Transverse colon (tissue), 4 donors: ENCODE measurements around the gene TBK1. TPM values are rescaled to one million over a fixed set of nuclear protein-coding genes. Genes with fewer than 3 reads are reported as not detected.

ENCODE experiments used
- DNase-seq: peaks from one replicate; pipeline ENCODE4 v3.0.0-alpha.2; 2019
- H3K27ac ChIP-seq, 4 donors: fragments of 200-600 bp; sonication (generic); 2 replicates each; pipeline ENCODE4 v1.5.1; 2016 to 2018; ENCODE audit warnings: inconsistent platforms in 4 of 4
- H3K27me3 ChIP-seq: fragments of 200-600 bp; sonication (generic); 2 replicates; pipeline ENCODE4 v1.5.1; 2017; ENCODE audit warnings: inconsistent platforms
- H3K36me3 ChIP-seq, 4 donors: fragments of 200-600 bp; sonication (generic); 2 replicates each; pipeline ENCODE4 v1.5.1; 2017 to 2019; ENCODE audit warnings: inconsistent platforms in 4 of 4
- H3K4me1 ChIP-seq, 4 donors: fragments of 200-600 bp; sonication (generic); 2 replicates each; pipeline ENCODE4 v1.5.1; 2017 to 2020; ENCODE audit warnings: inconsistent platforms in 4 of 4
- H3K4me3 ChIP-seq, 4 donors: fragments of 200-600 bp; sonication (generic); 1 replicate in 1 of 4; 2 replicates in 3 of 4; pipeline versions ENCODE4 v1.5.1 to v1.6.1; 2017 to 2019; ENCODE audit warnings: inconsistent platforms in 4 of 4
- H3K9me3 ChIP-seq, 2 donors: fragments of 200-600 bp; sonication (generic); 2 replicates each; pipeline ENCODE4 v1.5.1; 2017 to 2019; ENCODE audit warnings: inconsistent platforms in 2 of 2
- CTCF ChIP-seq, 5 experiments: fragments of 200-600 bp in 3 of 5; fragments of 450-650 bp in 2 of 5; sonication (generic) in 3 of 5; IDR thresholded peaks; 1 replicate in 2 of 5; 2 replicates in 3 of 5; pipeline ENCODE4 v1.5.1; 2016 to 2017; ENCODE audit warnings: antibody characterized with exemption in 5 of 5, inconsistent platforms in 3 of 5, mild to moderate bottlenecking in 2 of 5, moderate library complexity in 1 of 5
- EP300 ChIP-seq: sonication (generic); formaldehyde crosslinking; IDR thresholded peaks from one replicate; pipeline ENCODE4 v1.6.1; 2017; ENCODE audit warnings: antibody characterized with exemption, low read depth
- POLR2A ChIP-seq: fragments of 450-650 bp; IDR thresholded peaks from one replicate; pipeline ENCODE4 v1.6.1; 2016; ENCODE audit warnings: antibody characterized with exemption, mild to moderate bottlenecking, moderate library complexity
- POLR2AphosphoS5 ChIP-seq, 3 donors: sonication (generic); formaldehyde crosslinking; IDR thresholded peaks; one replicate each; pipeline ENCODE4 v1.6.1; 2016; ENCODE audit warnings: antibody characterized with exemption in 3 of 3
- WGBS, 2 donors: methylation state at CpG; one replicate each; pipeline ENCODE4 v1.1.5; 2018; ENCODE audit warnings: low coverage in 1 of 2; 5-methylcytosine and 5-hydroxymethylcytosine counted together
- in situ Hi-C, 4 donors: fragments of 200-750 bp; cut with MboI; loops; one replicate each; pipeline versions ENCODE4 v1.15.0 to v1.15.1; 2017; ENCODE audit warnings: low sequenced_read_pairs in 3 of 4, low pct_ligation_motif_present in 1 of 4, low pct_unique_long_range_greater_than_20kb in 1 of 4
- intact Hi-C: fragments of 100-400 bp; cut with DNase I; formaldehyde crosslinking; loops from one replicate; pipeline ENCODE4 v1.15.1; 2023; ENCODE audit warnings: low total_unique reads
- total RNA-seq, 4 donors: library from RNA; depleted of rRNA; stranded (reverse); fragments of >200 nt; gene quantifications; one replicate each; pipeline ENCODE4 v1.1.0, GENCODE V29; 2016

TBK1 gene
- total RNA-seq, 4 donors from 2014 or later, result 6.4 to 25.9 (median 17.1) TPM

GRCh38 chr12:64450057-64450640 lies 1.8 kb upstream of the TBK1 start:
- intact Hi-C loops, result no loop called here
- no peaks in the 10 kb centered on the region for H3K27me3 ChIP-seq

GRCh38 chr12:64450711-64451486 lies 1.0 kb upstream of the TBK1 start:
- Histone ChIP-seq H3K9me3 (no peaks in the 10 kb centered on the region), H3K27me3 (no peaks in the 10 kb centered on the region), H3K4me1 (peaks cover 2 to 24% (median 10%) of the 10 kb centered on the region in 4 donors), H3K27ac (peak overlapping the region; percentile 96 to 98 (median 96)), H3K4me3 (peak overlapping the region in 3 of 4 donors; percentile 79 to 99 (median 91)), H3K36me3 (peaks cover 0 to 10% (median 0%) of the 10 kb centered on the region in 4 donors)
- in situ Hi-C loops (no loop called here), intact Hi-C loops (no loop called here)
- TF ChIP-seq EP300 (no peak), POLR2AphosphoS5 (IDR thresholded peaks at IDR 0.05) (no peak), CTCF (IDR thresholded peaks at IDR 0.05) (no peak), POLR2A (no peak)
- DNase-seq, result no peak
- 22 to 36% methylated on average over 4 to 8 of the region's 8 CpGs for WGBS, 2 donors

More at GRCh38 chr12:64450057-64450640, 1.8 kb upstream of the TBK1 start:
- H3K4me1 ChIP-seq, result peaks cover 2 to 23% (median 10%) of the 10 kb centered on the region in 4 donors
- H3K27ac ChIP-seq, result no peak overlapping the region
- H3K36me3 ChIP-seq, result peaks cover 0 to 15% (median 0%) of the 10 kb centered on the region in 4 donors
- no peaks in the 10 kb centered on the region for H3K9me3 ChIP-seq
- 60 to 70% methylated on average over 2 of the region's 2 CpGs for WGBS, 2 donors
- in situ Hi-C loops, result no loop called here
- DNase-seq, result no peak
- no peak overlapping the region for H3K4me3 ChIP-seq
- no peak for TF ChIP-seq POLR2AphosphoS5 (IDR thresholded peaks at IDR 0.05)
- no peak for TF ChIP-seq POLR2A
- TF ChIP-seq EP300, result no peak
- TF ChIP-seq CTCF (IDR thresholded peaks at IDR 0.05), result no peak

- TF ChIP-seq POLR2A (no peak), POLR2AphosphoS5 (IDR thresholded peaks at IDR 0.05) (peak; percentile 17 to 48 (median 41)), EP300 (no peak), CTCF (IDR thresholded peaks at IDR 0.05) (no peak)
- Histone ChIP-seq H3K27me3 (no peaks in the 10 kb centered on the region), H3K4me1 (peaks cover 2 to 31% (median 12%) of the 10 kb centered on the region in 4 donors), H3K4me3 (peak overlapping the region; percentile 79 to 99 (median 88)), H3K36me3 (peaks cover 0 to 4% (median 0%) of the 10 kb centered on the region in 4 donors), H3K9me3 (no peaks in the 10 kb centered on the region), H3K27ac (peak overlapping the region; percentile 96 to 98 (median 96))
- intact Hi-C loops (loop anchor here (2.0 kb wide), 1 partner anchor 46 kb away; no protein-coding TSS in a partner anchor), in situ Hi-C loops (no loop called here)
- peak; percentile 9 for DNase-seq
- 0% methylated on average over 11 to 16 of the region's 16 CpGs for WGBS, 2 donors
These were observed 824 bp downstream of the TBK1 start for GRCh38 chr12:64452559-64453329.

GRCh38 chr12:64455506-64455905 lies 3.6 kb downstream of the TBK1 start:
- no peak overlapping the region for H3K27ac ChIP-seq
- in situ Hi-C loops (no loop called here), intact Hi-C loops (no loop called here)
- no peak overlapping the region for H3K4me3 ChIP-seq
- H3K4me1 ChIP-seq, result peaks cover 9 to 44% (median 20%) of the 10 kb centered on the region in 4 donors
- no peak for TF ChIP-seq CTCF (IDR thresholded peaks at IDR 0.05)
- TF ChIP-seq EP300, result no peak
- no peak for TF ChIP-seq POLR2A
- TF ChIP-seq POLR2AphosphoS5 (IDR thresholded peaks at IDR 0.05), result no peak
- H3K9me3 ChIP-seq, result no peaks in the 10 kb centered on the region
- H3K36me3 ChIP-seq, result no peaks in the 10 kb centered on the region
- DNase-seq, result no peak
- no peaks in the 10 kb centered on the region for H3K27me3 ChIP-seq
- 69 to 94% methylated on average over 1 of the region's 1 CpG for whole genome bisulfite sequencing, 2 donors
